Neural progenitor cell (in vitro differentiated cells): ENCODE measurements around the gene JPT2. TPM values are rescaled to one million over a fixed set of nuclear protein-coding genes. Genes with fewer than 3 reads are reported as not detected.

Experiments used
- DNase-seq: peaks from one replicate; pipeline ENCODE4 v3.0.0-alpha.2; 2016; ENCODE audit warnings: low spot score
- H2AFZ ChIP-seq: fragments of 200-600 bp; sonication (generic); replicated peaks from 2 replicates; pipeline ENCODE4 v1.6.1; 2016; ENCODE audit warnings: antibody characterized with exemption
- H3F3A ChIP-seq: fragments of 200-600 bp; sonication (generic); 2 replicates; pipeline ENCODE4 v1.6.1; 2016; ENCODE audit warnings: antibody characterized with exemption, low read depth
- H3K27ac ChIP-seq: fragments of 200-600 bp; sonication (generic); 2 replicates; pipeline ENCODE4 v1.5.1; 2016; ENCODE audit warnings: mild to moderate bottlenecking
- H3K27me3 ChIP-seq: fragments of 200-600 bp; sonication (generic); 2 replicates; pipeline ENCODE4 v1.6.1; 2016; ENCODE audit warnings: mild to moderate bottlenecking, moderate library complexity
- H3K36me3 ChIP-seq: fragments of 200-600 bp; sonication (generic); 2 replicates; pipeline ENCODE4 v1.5.1; 2016
- H3K4me1 ChIP-seq: fragments of 200-600 bp; sonication (generic); 2 replicates; pipeline ENCODE4 v1.6.1; 2016; ENCODE audit warnings: mixed run types
- H3K4me2 ChIP-seq: fragments of 200-600 bp; sonication (generic); 2 replicates; pipeline ENCODE4 v1.6.1; 2016
- H3K4me3 ChIP-seq: fragments of 200-600 bp; sonication (generic); 2 replicates; pipeline ENCODE4 v1.5.1; 2016
- H3K79me2 ChIP-seq: fragments of 200-600 bp; sonication (generic); 2 replicates; pipeline ENCODE4 v1.6.1; 2016; ENCODE audit warnings: low read depth
- H3K9ac ChIP-seq: fragments of 200-600 bp; sonication (generic); 2 replicates; pipeline ENCODE4 v1.6.1; 2016
- H3K9me3 ChIP-seq: fragments of 200-600 bp; sonication (generic); 2 replicates; pipeline ENCODE4 v1.5.1; 2016; ENCODE audit warnings: low read depth
- H4K20me1 ChIP-seq: fragments of 200-600 bp; sonication (generic); 2 replicates; pipeline ENCODE4 v1.6.1; 2016; ENCODE audit warnings: low read depth
- H3K27ac Mint-ChIP-seq: 3 replicates; pipeline ENCODE4 v1.8.0; 2021; ENCODE audit warnings: mixed read lengths
- H3K27me3 Mint-ChIP-seq: 2 replicates; pipeline ENCODE4 v1.8.0; 2022; ENCODE audit warnings: low read depth, mild to moderate bottlenecking, inconsistent platforms, moderate library complexity, mixed read lengths; ENCODE audit not compliant: insufficient read depth
- H3K36me3 Mint-ChIP-seq: 3 replicates; pipeline ENCODE4 v1.8.0; 2021; ENCODE audit warnings: mixed read lengths
- H3K4me1 Mint-ChIP-seq: 3 replicates; pipeline ENCODE4 v1.8.0; 2021; ENCODE audit warnings: mixed read lengths
- H3K4me3 Mint-ChIP-seq: 3 replicates; pipeline ENCODE4 v1.8.0; 2021; ENCODE audit warnings: mild to moderate bottlenecking, moderate library complexity, mixed read lengths
- H3K9me3 Mint-ChIP-seq: 3 replicates; pipeline ENCODE4 v1.8.0; 2020; ENCODE audit warnings: mixed read lengths
- CTCF ChIP-seq: fragments of 200-600 bp; sonication (generic); IDR thresholded peaks from 2 replicates; pipeline ENCODE4 v1.5.1; 2017; ENCODE audit warnings: antibody characterized with exemption, mild to moderate bottlenecking
- EZH2 ChIP-seq: fragments of 200-600 bp; sonication (generic); IDR thresholded peaks from 2 replicates; pipeline ENCODE4 v1.6.1; 2017; ENCODE audit warnings: antibody characterized with exemption, mild to moderate bottlenecking, moderate library complexity
- EZH2phosphoT487 ChIP-seq: fragments of 200-600 bp; sonication (generic); IDR thresholded peaks from 2 replicates; pipeline ENCODE4 v1.6.1; 2017; ENCODE audit warnings: antibody characterized with exemption
- total RNA-seq: library from RNA; depleted of rRNA; stranded (reverse); fragments of >200 nt; gene quantifications from 2 replicates; pipeline ENCODE4 v1.2.3, GENCODE V29; 2015; ENCODE audit warnings: low replicate concordance

Gene JPT2
- total RNA-seq, 1 donor from 2014 or later: 187 TPM

DNA sequence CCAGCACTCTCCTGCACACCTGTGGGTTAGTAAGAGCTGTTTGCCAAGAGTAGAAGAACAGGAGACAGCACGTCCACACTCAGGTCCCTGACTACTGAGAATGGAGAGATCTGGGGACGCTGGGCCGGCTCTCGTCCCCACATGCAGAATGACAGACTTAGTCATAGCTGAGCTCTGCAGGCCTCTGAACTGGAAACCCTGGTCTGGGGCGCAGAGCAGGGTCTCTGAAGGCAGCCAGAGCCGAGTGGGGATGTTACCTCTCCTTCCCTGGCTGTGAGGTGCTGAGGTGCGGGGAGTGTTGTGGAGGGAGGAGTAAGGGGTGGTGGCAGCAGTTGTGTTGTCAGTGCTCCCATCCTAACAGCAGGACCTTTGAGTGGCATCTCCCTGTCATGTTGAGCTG lies 7.2 kb upstream of the JPT2 start:
- H3K4me1 ChIP-seq: no peaks in the 10 kb centered on the region

DNA sequence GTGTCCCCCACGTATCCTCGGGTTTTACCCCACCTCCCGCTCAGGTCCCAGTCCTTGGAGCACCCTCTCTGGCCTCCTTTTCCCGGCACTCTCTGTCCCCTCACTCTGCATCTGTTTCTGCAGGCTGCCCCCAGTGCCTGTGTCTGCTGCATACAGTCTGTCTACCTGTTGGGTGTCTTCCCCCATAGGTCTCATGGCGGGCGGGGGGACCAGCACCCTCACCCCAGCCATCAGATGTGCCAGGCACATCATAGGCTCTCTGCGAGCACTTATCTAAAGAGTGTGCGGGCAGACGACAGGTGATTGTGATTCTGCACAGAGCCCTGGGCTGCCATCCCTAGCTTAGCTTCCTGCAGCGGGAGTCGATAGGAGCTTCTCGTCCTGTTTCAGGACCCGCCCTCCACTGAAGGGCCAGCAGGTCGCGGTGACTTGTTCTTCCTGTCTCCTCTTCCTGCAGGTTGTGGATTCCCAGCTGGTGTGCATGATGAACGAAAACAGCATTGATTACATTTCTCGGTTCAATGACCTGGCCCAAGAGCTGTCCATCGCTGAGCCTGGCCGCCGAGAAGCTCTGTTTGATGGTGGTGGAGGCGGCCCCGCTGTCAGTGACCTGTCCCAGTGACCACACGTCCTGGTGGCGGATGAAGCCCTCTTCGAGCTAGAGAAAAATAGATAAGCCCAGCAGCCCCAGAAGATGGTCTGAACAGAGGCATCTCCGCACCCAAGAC lies 4.5 kb upstream of the JPT2 start:
- TF ChIP-seq CTCF (no peak), EZH2 (no peak), EZH2phosphoT487 (no peak)
- Histone ChIP-seq H3K36me3 (no peaks in the 10 kb centered on the region), H2AFZ (no peak overlapping the region), H3K9me3 (no peaks in the 10 kb centered on the region), H3K79me2 (peaks cover 10% of the 10 kb centered on the region), H4K20me1 (peaks cover 15% of the 10 kb centered on the region), H3K4me2 (no peak overlapping the region), H3F3A (peaks cover 11% of the 10 kb centered on the region), H3K4me3 (no peak overlapping the region), H3K27me3 (no peaks in the 10 kb centered on the region), H3K9ac (no peak overlapping the region), H3K4me1 (peaks cover 4% of the 10 kb centered on the region), H3K27ac (no peak overlapping the region)
- Mint-ChIP-seq H3K4me1 (no peaks in the 10 kb centered on the region), H3K27ac (no peak overlapping the region), H3K4me3 (no peak overlapping the region), H3K27me3 (peaks cover 5% of the 10 kb centered on the region), H3K36me3 (peaks cover 44% of the 10 kb centered on the region), H3K9me3 (no peaks in the 10 kb centered on the region)
- no peak for DNase-seq

More for the DNA sequence above, 7.2 kb upstream of the JPT2 start:
- no peak overlapping the region for H3K4me3 Mint-ChIP-seq
- no peaks in the 10 kb centered on the region for H3F3A ChIP-seq
- no peak overlapping the region for H2AFZ ChIP-seq
- H3K36me3 Mint-ChIP-seq: peaks cover 49% of the 10 kb centered on the region
- no peak overlapping the region for H3K4me3 ChIP-seq
- no peaks in the 10 kb centered on the region for H3K4me1 Mint-ChIP-seq
- peaks cover 3% of the 10 kb centered on the region for H3K27me3 Mint-ChIP-seq
- no peak overlapping the region for H3K27ac ChIP-seq
- H3K79me2 ChIP-seq: no peaks in the 10 kb centered on the region
- no peaks in the 10 kb centered on the region for H3K9me3 Mint-ChIP-seq
- no peak overlapping the region for H3K9ac ChIP-seq
- no peak for TF ChIP-seq CTCF
- no peak for TF ChIP-seq EZH2
- no peak for TF ChIP-seq EZH2phosphoT487
- no peak overlapping the region for H3K27ac Mint-ChIP-seq
- H3K27me3 ChIP-seq: no peaks in the 10 kb centered on the region
- H3K36me3 ChIP-seq: no peaks in the 10 kb centered on the region
- H4K20me1 ChIP-seq: no peaks in the 10 kb centered on the region
- DNase-seq: no peak
- no peaks in the 10 kb centered on the region for H3K9me3 ChIP-seq
- H3K4me2 ChIP-seq: no peak overlapping the region

DNA sequence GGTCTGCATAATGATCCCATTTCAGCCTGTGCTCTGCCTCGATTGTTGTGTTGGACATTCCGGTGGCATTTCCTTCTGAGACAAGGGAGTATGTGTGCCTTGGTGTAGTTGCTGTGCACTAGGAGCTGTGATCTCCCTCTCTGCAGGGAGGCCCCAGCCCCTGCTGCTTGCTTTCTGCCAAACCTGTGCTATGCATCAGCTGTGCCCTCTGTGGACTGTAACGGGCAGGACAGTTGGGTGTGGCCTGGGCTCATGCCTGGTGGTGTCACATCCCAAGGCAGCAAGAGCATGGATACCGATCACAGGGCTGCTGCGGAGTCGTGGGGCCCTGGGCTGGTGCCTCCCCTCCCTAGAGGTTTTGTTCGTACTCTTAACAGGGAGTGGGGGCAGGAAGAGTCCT lies 3.8 kb upstream of the JPT2 start:
- H3K36me3 ChIP-seq: no peaks in the 10 kb centered on the region
- no peak overlapping the region for H3K4me3 Mint-ChIP-seq
- no peak overlapping the region for H3K27ac ChIP-seq
- H3K27me3 ChIP-seq: no peaks in the 10 kb centered on the region
- H3K27me3 Mint-ChIP-seq: peaks cover 5% of the 10 kb centered on the region
- peaks cover 16% of the 10 kb centered on the region for H3F3A ChIP-seq
- no peak overlapping the region for H2AFZ ChIP-seq
- H3K4me1 ChIP-seq: peaks cover 4% of the 10 kb centered on the region
- TF ChIP-seq EZH2phosphoT487 (no peak), CTCF (no peak), EZH2 (no peak)
- H3K9me3 ChIP-seq: no peaks in the 10 kb centered on the region
- no peaks in the 10 kb centered on the region for H3K9me3 Mint-ChIP-seq
- peaks cover 43% of the 10 kb centered on the region for H3K36me3 Mint-ChIP-seq
- peaks cover 22% of the 10 kb centered on the region for H4K20me1 ChIP-seq
- no peak overlapping the region for H3K27ac Mint-ChIP-seq
- DNase-seq: no peak
- H3K4me1 Mint-ChIP-seq: peaks cover 7% of the 10 kb centered on the region
- peaks cover 17% of the 10 kb centered on the region for H3K79me2 ChIP-seq
- no peak overlapping the region for H3K4me3 ChIP-seq
- no peak overlapping the region for H3K9ac ChIP-seq
- H3K4me2 ChIP-seq: no peak overlapping the region
